ENCODE results near the gene GABRG3. TPM values are rescaled to one million over a fixed set of nuclear protein-coding genes. Genes with fewer than 3 reads are reported as not detected.

Gene GABRG3
- total RNA-seq, 1 experiment from 2014 or later = not detected

DNA sequence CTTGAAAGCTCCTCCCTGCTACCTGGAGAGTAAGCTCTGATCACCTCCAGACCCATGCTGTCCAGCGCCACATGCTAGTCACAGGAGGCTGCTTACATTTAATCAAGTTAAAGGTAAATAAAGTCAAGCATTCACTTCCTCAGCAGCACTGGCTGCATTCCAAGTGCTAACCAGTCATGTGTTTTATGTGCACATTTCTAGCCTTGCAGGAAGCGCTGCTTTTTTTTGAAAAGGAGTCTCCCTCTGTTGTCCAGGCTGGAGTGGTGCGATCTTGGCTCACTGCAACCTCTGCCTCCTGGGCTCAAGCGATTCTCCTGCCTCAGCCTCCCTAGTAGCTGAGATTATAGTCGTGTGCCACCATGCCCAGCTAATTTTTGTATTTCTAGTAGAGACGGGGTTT, 279.2 kb downstream of the GABRG3 start:
- Histone ChIP-seq H3K27ac (ENCODE audit: low read depth, low read length) (no peak overlapping the region), H2AFZ (ENCODE audit: low read depth, low read length, poor library complexity, severe bottlenecking) (no peak overlapping the region), H3K36me3 (ENCODE audit: control insufficient read depth in 1 of 2, insufficient read depth in 2 of 2, low read length in 2 of 2) (no peaks in the 10 kb centered on the region), H3K27me3 (ENCODE audit: insufficient read depth, low read length) (no peaks in the 10 kb centered on the region), H3K4me1 (ENCODE audit: control insufficient read depth in 1 of 2, insufficient read depth in 2 of 2, low read length in 2 of 2) (no peaks in the 10 kb centered on the region), H4K20me1 (ENCODE audit: insufficient read depth) (no peaks in the 10 kb centered on the region), H3K4me3 (replicated peaks in 1 of 2; ENCODE audit: low read depth in 1 of 2, low read length in 2 of 2) (no peak overlapping the region), H3K9ac (ENCODE audit: low read length) (no peak overlapping the region), H3K79me2 (ENCODE audit: insufficient read depth, low read length) (no peaks in the 10 kb centered on the region), H3K9me2 (ENCODE audit: insufficient read depth) (no peaks in the 10 kb centered on the region), H3K4me2 (ENCODE audit: low read length) (no peak overlapping the region), H3K9me3 (ENCODE audit: control insufficient read depth in 1 of 2, insufficient read depth in 1 of 2, low read depth in 1 of 2, low read length in 2 of 2) (peaks cover 8 to 51% of the 10 kb centered on the region in 2 experiments; a peak in 2 of 4 replicates)
- no TSS peak for BruUV-seq (replicated peaks)
- no peak for TF ChIP-seq EZH2 (IDR thresholded peaks at IDR 0.05)
- no peak for TF ChIP-seq EGR1 (IDR thresholded peaks at IDR 0.05; ENCODE audit: low read depth)
- ChIA-PET RAD21 (ENCODE audit: low non-redundant PET in 1 of 2, low total read pairs in 2 of 2, uncharacterized antibody in 2 of 2, unreplicated experiment in 2 of 2) (no interaction called here), POLR2A (no interaction called here), CTCF (no interaction called here)
- intact Hi-C loops (cut with micrococcal nuclease) = no loop called here
- DNase-seq (ENCODE audit: low read depth, low spot score) = no peak
- no peak for ATAC-seq

- Histone ChIP-seq H3K9me2 (ENCODE audit: insufficient read depth) (no peaks in the 10 kb centered on the region), H3K27ac (ENCODE audit: low read depth, low read length) (no peak overlapping the region), H3K9me3 (ENCODE audit: control insufficient read depth in 1 of 2, insufficient read depth in 1 of 2, low read depth in 1 of 2, low read length in 2 of 2) (peaks cover 8 to 69% of the 10 kb centered on the region in 2 experiments; a peak in 2 of 4 replicates), H3K4me1 (ENCODE audit: control insufficient read depth in 1 of 2, insufficient read depth in 2 of 2, low read length in 2 of 2) (no peaks in the 10 kb centered on the region), H3K9ac (ENCODE audit: low read length) (no peak overlapping the region), H3K36me3 (ENCODE audit: control insufficient read depth in 1 of 2, insufficient read depth in 2 of 2, low read length in 2 of 2) (no peaks in the 10 kb centered on the region), H3K4me3 (replicated peaks in 1 of 2; ENCODE audit: low read depth in 1 of 2, low read length in 2 of 2) (no peak overlapping the region), H4K20me1 (ENCODE audit: insufficient read depth) (no peaks in the 10 kb centered on the region), H3K4me2 (ENCODE audit: low read length) (no peak overlapping the region), H2AFZ (ENCODE audit: low read depth, low read length, poor library complexity, severe bottlenecking) (no peak overlapping the region), H3K27me3 (ENCODE audit: insufficient read depth, low read length) (no peaks in the 10 kb centered on the region), H3K79me2 (ENCODE audit: insufficient read depth, low read length) (no peaks in the 10 kb centered on the region)
- no TSS peak for BruUV-seq (replicated peaks)
- DNase-seq (ENCODE audit: low read depth, low spot score) (no peak), ATAC-seq (no peak)
- ChIA-PET CTCF (no interaction called here), RAD21 (ENCODE audit: low non-redundant PET in 1 of 2, low total read pairs in 2 of 2, uncharacterized antibody in 2 of 2, unreplicated experiment in 2 of 2) (no interaction called here), POLR2A (no interaction called here)
- intact Hi-C loops (cut with micrococcal nuclease) = no loop called here
- no peak for TF ChIP-seq SIN3A (IDR thresholded peaks at IDR 0.05; ENCODE audit: low read depth)
- TF ChIP-seq FOSL1 (IDR thresholded peaks at IDR 0.05; ENCODE audit: low read depth) = no peak
- TF ChIP-seq ZNF274 (IDR thresholded peaks at IDR 0.05; ENCODE audit: low read depth, low read length) = no peak
- TF ChIP-seq EZH2 (IDR thresholded peaks at IDR 0.05) = no peak
- TF ChIP-seq ELF1 (IDR thresholded peaks at IDR 0.05; ENCODE audit: borderline replicate concordance, low read depth) = no peak
- no peak for TF ChIP-seq POLR2AphosphoS5 (IDR thresholded peaks at IDR 0.05; ENCODE audit: low read depth, low read length)
- no peak for TF ChIP-seq SP1 (IDR thresholded peaks at IDR 0.05; ENCODE audit: low read depth)
- no peak for TF ChIP-seq CBX3 (IDR thresholded peaks at IDR 0.05; ENCODE audit: low read depth)
- TF ChIP-seq ZFX (IDR thresholded peaks at IDR 0.05) = no peak
- no peak for TF ChIP-seq EGR1 (IDR thresholded peaks at IDR 0.05; ENCODE audit: low read depth)
- TF ChIP-seq EZH2phosphoT487 (IDR thresholded peaks at IDR 0.05; ENCODE audit: borderline replicate concordance) = no peak
- no peak for TF ChIP-seq JUND (IDR thresholded peaks at IDR 0.05)
- TF ChIP-seq, protein P1, sequence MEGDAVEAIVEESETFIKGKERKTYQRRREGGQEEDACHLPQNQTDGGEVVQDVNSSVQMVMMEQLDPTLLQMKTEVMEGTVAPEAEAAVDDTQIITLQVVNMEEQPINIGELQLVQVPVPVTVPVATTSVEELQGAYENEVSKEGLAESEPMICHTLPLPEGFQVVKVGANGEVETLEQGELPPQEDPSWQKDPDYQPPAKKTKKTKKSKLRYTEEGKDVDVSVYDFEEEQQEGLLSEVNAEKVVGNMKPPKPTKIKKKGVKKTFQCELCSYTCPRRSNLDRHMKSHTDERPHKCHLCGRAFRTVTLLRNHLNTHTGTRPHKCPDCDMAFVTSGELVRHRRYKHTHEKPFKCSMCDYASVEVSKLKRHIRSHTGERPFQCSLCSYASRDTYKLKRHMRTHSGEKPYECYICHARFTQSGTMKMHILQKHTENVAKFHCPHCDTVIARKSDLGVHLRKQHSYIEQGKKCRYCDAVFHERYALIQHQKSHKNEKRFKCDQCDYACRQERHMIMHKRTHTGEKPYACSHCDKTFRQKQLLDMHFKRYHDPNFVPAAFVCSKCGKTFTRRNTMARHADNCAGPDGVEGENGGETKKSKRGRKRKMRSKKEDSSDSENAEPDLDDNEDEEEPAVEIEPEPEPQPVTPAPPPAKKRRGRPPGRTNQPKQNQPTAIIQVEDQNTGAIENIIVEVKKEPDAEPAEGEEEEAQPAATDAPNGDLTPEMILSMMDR (IDR thresholded peaks at IDR 0.05 in 2 of 3, conservative IDR thresholded peaks at IDR 0.05 in 1 of 3; ENCODE audit: borderline replicate concordance in 1 of 3, insufficient read depth in 1 of 3, low read depth in 2 of 3, low read length in 2 of 3) = no peak
- no peak for TF ChIP-seq ZBTB33 (IDR thresholded peaks at IDR 0.05; ENCODE audit: extremely low read depth, insufficient replicate concordance, low read length)
- TF ChIP-seq TCF7L2 (IDR thresholded peaks at IDR 0.05; ENCODE audit: borderline replicate concordance, extremely low read depth, insufficient read depth, insufficient read length) = no peak
- no peak for TF ChIP-seq SRF (IDR thresholded peaks at IDR 0.05; ENCODE audit: low read depth)
Measured at GRCh38 chr15:27254055-27254454, 283.1 kb downstream of the GABRG3 start.

All from HCT116 (cell line).